ENCODE results near the gene ARFGAP2. TPM values are rescaled to one million over a fixed set of nuclear protein-coding genes. Genes with fewer than 3 reads are reported as not detected.
A peak's percentile ranks its signal among the peaks of the same experiment; 100 is the strongest.
"Not testable (repeated sequence)": the region's sequence is repeated elsewhere in the genome, so short reads cannot be mapped to it uniquely, and the experiment has no call there.

The ARFGAP2 gene
- total RNA-seq (2014; rRNA removed): 111 TPM in 2 replicates
- 44.3 TPM for polyA plus RNA-seq (2012)

DNA sequence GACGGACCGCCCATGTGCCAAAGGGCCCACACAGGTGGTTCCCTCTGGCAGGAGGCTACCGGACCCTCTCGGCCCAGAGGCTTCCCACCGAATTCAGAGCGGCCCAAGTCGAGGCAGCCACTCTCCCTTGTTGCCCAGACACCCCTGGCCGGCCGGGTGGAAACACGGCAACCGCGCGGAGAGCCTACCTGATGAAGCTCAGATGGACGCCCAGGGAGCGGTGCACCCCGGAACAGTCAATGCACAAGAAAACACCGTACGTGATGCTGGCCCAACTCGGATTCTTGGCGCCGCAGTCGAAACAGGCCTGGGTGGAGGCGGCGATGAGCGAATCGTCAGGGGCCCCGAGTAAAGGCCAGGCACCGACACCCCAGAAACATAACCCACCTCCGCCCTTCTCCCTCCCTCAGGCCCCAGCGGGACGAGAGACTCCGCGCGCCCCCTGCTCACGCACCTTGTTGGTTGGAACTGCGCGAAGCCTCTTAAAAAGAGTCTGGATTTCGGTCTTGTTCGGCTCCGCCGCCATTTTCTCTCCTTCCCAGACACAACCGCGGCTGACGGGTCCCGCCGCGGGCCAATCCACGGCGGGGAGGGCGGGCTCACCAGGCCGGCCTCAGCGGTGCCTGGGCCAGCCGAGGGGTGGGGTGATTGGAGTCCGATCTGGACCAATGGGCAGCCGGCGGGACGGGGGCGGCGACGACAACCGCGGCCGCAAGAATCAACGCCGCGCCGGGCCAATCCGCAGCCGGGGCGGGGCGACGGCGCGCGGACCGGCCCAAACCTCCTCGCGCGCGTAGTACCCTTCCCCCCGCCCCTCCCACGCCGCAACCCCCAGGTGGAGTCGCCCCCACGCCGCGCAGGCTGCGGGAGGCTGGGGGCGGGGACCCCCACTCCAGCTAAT, at the start of gene ARFGAP2:
TSS of gene ARFGAP2 (minus strand) at position 552 of the 901 bp plus-strand sequence. CDS start at position 526, 26 bp downstream.
- DNase-seq (ENCODE audit: low read depth): peak; percentile 93

DNA sequence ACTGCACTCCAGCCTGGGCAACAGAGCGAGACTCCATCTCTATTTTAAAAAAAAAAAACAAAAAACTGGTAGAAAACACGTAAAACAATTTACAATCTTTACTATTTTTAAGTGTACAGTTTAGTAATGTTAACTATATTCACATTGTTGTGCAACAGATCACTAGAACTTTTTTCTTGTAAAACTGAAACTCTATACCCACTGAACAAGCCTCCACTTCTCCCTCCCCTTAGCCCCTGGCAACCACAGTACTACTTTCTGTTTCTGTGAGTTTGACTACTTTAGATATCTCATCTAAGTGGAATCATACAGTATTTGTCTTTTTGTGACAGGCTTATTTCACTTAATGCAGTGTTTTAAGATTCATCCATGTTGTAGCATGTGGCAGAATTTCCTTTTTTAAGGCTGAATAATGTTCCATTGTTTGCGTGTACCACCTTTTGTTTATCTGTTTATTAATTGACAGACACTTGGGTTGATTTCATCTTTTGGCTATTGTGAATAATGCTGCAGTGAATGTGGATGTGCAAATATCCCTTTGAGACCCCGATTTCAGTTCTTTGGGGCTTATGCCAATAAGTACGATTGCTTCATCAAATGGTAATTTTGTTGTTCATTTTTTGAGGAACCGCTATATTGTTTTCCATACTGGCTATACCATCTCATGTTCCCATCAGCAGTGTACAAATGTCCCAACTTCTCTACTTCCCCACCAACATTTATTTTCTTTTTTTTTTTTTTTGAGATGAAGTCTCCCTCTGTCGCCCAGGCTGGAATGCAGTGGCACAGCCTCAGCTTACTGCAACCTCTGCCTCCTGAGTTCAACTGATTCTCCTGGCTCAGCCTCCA, 49.1 kb upstream of the ARFGAP2 start:
- DNase-seq (ENCODE audit: low read depth): no peak

- no peak for DNase-seq (ENCODE audit: low read depth)
These were observed 46.0 kb upstream of the ARFGAP2 start for GRCh38 chr11:47222696-47223095.

DNA sequence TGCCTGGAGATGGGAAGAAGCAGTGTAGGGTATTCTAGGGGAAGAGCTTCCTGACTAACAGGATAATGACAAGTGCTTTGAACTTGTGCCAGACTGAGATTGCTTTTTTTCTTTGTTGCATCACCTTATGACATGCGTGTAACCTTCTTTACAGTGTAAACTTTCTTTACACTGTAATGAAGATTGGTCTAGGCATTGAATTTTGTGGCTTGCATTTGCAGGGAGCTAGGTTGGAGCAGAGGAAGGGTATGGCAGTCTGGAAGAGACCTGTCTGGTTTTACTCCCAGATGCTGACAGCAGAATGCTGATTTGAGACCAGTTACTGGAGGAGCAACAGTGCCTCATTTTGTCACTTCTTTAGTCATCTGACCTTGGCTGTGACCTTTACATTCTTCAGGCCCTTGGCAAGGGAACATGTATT, 43.7 kb upstream of the ARFGAP2 start:
- DNase-seq (ENCODE audit: low read depth): peak; percentile 73

GRCh38 chr11:47216121-47216798, 39.6 kb upstream of the ARFGAP2 start:
- DNase-seq (ENCODE audit: low read depth): peak; percentile 78

GRCh38 chr11:47215366-47215910, 38.8 kb upstream of the ARFGAP2 start:
- DNase-seq (ENCODE audit: low read depth): no peak

- peak; percentile 93 for DNase-seq (ENCODE audit: low read depth)
These were observed 37.4 kb upstream of the ARFGAP2 start for GRCh38 chr11:47213950-47214565.

- no peak for DNase-seq (ENCODE audit: low read depth)
These were observed 36.3 kb upstream of the ARFGAP2 start for GRCh38 chr11:47212938-47213337.

- no peak for DNase-seq (ENCODE audit: low read depth)
These were observed 31.9 kb upstream of the ARFGAP2 start for GRCh38 chr11:47208628-47209027.

GRCh38 chr11:47208008-47208552, 31.4 kb upstream of the ARFGAP2 start:
- DNase-seq (ENCODE audit: low read depth): not testable (repeated sequence)

DNA sequence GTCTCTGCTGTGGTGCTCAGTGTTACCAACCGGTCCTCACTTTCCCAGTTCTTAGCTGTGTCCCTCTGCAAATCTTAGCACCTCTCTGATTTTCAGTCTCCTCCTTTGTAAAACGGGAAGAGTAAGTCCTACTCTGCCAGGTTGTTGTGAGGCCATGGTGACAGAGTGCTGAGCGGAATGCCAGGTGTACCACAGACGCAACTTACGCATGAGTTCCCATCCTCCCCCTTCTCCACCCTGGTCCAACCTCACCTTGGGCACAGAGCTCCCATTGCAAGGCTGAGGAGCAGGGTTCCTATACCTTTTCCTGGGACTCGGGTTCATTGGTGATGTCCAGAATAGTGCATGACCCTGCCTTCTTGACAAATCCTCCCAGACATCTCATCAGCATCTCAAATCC, 30.8 kb upstream of the ARFGAP2 start:
- no peak for DNase-seq (ENCODE audit: low read depth)

DNA sequence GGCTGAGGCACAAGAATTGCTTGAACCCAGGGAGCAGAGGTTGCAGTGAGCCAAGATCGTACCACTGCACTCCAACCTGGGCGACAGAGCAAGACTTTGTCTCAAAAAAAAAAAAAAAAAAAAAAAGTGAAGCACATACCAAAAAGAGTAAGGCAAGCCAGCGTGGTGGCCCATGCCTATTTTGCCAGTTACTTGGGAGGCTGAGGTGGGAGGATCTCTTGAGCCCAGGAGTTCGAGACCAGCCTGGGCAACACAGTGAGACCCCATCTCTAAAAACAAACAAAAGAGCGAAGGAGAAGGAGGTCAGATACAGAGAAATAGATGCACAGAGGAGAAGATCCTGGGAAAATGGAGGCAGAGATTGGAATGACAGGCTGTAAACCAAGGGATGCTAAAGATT, 29.9 kb upstream of the ARFGAP2 start:
- not testable (repeated sequence) for DNase-seq (ENCODE audit: low read depth)

DNA sequence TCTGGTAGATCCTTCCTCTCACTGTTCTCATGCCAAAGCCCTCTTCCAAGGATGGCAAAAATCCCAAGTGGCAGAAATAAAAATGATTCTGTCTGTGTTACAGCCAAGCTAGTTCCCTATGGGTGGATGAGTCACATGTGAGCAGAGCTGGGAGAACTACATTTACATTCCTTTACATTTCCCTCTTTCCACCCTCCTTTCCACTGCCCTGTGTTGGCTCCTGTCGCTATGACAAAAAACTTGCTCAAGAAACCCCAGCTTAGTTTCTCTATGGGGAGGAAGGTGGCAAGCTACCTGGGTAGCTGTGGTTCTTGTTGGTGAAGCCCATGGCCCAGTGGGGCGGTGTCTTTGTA, 27.9 kb upstream of the ARFGAP2 start:
- peak; percentile 38 for DNase-seq (ENCODE audit: low read depth)

- no peak for DNase-seq (ENCODE audit: low read depth)
These were observed 25.9 kb upstream of the ARFGAP2 start for GRCh38 chr11:47202576-47202975.

DNA sequence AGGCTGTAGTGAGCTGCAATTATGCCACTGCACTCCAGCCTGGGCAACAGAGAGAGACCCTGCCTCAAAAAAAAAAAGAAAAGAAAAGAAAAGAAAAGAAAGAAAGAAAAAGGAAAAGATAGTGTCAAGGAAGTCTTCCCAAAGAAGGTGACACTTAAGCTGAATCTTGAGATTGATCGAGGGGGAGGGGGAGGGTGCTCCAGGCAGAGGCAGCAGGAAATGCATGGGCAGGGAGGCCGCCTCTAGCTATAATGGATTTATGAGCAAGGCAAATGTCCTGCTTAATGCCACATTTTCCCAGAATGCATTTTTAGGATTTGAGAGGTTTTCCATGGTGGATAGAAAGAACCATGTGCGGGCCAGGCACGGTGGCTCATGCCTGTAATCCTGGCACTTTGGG, 24.3 kb upstream of the ARFGAP2 start:
- no peak for DNase-seq (ENCODE audit: low read depth)

DNA sequence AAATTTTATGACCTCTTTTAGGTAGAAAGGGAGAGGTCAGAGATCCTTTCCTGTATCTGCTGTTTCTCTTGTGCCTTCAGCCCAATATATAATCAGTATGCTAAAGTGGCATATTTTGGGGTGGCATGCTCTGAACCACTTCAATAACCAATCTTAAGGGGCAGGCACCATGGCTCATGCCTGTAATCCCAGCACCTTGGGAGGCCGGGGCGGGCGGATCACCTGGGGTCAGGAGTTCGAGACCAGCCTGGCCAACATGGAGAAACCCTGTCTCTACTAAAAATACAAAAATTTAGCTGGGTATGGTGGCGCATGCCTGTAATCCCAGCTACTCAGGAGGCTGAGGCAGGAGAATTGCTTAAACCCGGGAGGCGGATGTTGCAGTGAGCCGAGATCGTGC, 21.5 kb upstream of the ARFGAP2 start:
- DNase-seq (ENCODE audit: low read depth): not testable (repeated sequence)

GRCh38 chr11:47192111-47192510, 15.4 kb upstream of the ARFGAP2 start:
- no peak for DNase-seq (ENCODE audit: low read depth)

GRCh38 chr11:47191137-47191536, 14.5 kb upstream of the ARFGAP2 start:
- not testable (repeated sequence) for DNase-seq (ENCODE audit: low read depth)

DNA sequence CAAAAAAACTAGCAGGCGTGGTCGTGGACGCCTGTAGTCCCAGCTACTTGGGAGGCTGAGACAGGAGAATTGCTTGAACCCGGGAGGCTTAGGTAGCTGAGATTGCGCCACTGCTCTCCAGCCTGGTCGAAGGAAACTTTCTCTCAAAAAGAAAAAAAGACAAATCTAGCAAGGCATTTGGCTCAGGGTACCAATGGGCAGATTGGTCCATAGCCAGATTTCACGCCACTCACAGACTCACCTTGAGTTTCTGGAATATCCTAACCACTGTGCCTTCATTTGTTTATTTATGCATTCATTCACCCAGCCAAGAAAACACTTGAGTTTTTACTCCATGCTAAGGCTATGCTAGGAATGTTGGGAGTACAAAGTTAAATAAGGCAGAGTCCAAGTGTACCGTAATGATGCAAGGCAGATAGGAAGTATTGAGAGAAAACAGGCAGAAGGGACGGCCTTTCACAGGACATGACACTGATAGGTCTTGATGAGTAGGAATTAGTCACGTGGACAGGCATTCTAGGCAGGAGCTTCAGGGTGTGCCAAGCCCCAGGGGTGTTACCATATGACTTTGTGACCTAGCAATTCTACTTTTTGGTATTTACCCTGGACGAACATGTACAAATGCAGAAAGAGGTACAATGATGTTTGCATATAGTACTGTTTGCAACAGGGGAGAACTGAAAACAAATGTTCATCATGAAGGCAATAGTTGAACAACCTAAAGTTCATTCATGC, 12.6 kb upstream of the ARFGAP2 start:
- peak; percentile 66 for DNase-seq (ENCODE audit: low read depth)

DNA sequence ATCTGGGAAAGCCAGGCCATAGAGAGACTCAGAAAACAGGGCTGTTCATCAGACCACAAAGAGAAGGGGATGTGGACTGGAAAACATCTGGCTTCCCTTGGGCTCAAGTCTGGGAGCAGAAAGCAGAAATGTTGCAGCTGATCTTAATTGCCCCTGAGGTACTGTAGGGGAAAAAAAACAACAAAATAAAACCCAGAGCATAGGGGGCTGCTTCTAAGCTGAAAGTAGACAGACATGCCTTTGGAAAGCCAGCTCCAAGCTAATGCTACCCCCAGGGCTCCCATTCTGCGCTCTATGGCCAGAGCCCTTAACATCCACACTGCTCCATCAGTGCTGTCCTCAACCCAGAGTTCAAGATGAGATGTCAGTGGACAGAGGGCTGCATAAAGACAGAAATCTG, 11.6 kb upstream of the ARFGAP2 start:
- DNase-seq (ENCODE audit: low read depth): no peak

Data from LHCN-M2 (cell line).